GM19395 (cell line): ENCODE data around the gene BCL11B.
"Not testable (repeated sequence)": the region's sequence is repeated elsewhere in the genome, so short reads cannot be mapped to it uniquely, and the experiment has no call there.

Source experiments
- ATAC-seq: cut with Tn5 transposase; IDR thresholded peaks from one replicate; pipeline ENCODE4 v1.9.1; 2021; ENCODE audit warnings: mild to moderate bottlenecking, moderate library complexity; ENCODE audit not compliant: unreplicated experiment

Gene BCL11B

DNA sequence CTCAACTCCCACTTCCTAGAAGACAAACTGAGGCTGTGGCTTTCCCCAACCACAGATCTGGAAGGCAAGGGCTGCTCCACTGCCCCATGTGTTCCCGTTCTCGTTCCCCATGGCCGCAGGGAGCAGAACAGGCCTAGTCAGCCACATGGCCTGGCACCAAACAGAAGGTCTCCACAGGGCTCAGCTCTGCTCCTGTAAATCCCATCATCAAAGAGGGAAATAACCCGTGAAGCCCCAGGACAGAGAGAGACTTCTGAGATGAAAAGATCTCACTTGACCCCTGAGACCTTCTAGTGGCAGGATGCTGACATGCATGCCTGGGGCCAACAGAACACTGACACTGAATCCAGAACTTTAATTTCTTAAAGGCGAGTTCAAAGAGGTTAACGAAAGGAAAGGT is 68.9 kb downstream of the BCL11B start:
- no peak for ATAC-seq

DNA sequence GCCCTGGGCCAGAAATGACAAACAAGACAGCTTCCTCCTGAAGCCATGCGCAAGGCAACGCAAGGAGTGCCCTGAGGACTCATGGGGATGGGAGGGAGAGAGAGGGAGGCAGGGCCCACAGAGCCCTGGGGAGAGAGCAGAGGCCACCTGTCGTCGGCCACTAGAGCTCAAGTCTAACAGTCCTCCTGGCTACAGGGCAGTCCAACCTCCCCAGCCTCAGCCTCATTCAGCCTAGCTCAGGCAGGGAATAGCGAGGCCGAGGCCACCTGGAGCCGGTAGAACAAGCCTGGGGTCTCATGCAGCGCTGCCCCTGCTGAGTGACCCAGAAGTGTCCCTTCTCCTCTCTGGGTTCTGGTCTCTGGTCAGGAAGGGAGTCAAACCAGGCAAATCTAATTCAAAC is 69.5 kb downstream of the BCL11B start:
- ATAC-seq, result no peak

DNA sequence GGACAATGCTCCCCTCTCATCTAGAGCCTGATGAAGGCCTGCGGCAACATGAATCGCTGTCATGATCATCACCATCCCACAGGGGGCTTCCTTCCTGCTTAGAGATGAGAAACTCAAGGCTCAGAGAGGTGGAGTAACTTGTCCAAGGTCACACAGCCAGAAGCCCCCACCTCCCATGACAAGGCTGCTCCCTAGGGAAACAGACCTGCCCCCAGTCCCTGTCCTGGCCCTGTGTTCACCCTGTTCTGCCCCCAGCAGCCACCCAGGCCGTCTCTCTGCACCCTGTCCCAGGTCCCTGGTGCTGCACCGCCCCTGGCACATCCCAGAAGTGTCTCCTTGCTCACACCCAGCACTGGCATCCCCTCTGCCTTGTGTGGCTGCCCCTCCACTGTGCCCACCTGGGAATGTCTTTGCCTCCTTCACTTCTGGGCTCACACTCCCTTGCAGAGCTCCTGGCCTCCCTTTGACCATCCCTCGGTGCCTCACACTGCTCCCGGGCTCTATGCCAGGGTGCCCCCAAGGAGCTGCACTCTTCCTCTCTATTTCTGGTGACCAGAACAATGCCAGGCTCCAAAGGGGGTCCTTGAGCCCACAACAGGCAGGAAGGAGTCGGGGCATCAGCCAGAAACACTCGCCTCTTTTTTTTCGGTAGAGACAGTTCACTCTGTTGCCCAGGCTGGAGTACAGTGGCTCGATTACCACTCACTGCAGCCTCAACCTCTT is 70.5 kb downstream of the BCL11B start:
- ATAC-seq, result no peak

DNA sequence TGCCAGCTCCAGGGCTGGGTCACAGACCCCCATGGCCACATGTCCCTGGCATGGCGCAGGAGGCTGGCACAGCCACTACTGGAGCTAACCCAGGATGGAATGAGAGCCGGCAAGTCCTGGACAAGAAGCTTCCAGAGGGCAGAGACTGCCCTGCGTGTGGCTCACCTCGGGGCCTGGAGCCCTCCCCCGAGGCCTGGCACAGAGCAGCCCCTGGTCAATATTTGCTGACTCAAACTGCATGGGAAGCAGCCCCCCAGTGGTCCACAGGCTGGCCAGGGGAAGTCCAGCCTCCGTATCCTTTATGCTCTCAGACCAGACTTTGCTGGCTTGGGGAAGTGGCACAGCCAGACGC is 71.4 kb downstream of the BCL11B start:
- no peak for ATAC-seq

DNA sequence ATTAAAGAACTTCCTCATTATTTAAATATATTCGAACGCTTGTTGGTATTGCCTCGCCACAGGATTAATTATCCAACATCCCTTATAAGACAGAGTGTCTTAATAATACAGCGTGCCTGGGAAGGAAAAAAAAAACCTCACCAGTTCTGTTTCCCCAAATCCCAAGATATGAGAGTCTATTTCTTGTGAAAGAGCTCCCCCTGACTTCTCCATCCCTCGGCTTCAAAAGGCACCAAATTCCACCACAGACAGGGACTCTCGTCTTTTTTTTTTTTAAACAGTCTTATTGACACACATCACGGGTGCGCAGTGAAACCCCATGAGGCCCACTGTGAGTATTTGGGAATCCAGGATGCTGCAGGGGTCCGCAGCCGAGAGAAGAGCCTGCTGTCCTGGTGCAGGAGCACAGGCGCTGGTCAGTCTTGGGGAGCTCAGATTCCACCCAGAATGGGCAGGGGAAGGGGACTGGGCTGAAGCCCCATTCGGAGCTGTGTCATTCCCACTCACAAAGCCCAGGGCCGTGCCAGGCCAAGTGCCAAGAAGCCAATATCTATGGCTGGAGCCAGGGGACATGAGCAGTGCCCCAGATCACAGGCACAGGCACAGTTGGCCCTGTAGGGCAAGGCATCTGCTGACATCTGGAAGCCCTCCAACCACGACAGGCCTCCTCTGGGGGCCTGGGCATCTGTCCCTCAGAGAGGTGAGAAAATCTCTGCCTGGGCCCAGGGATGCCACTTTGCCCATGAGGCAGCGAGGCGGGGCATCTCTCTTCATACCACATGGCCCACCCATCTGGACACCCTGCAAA is 71.9 kb downstream of the BCL11B start:
- ATAC-seq, result no peak

DNA sequence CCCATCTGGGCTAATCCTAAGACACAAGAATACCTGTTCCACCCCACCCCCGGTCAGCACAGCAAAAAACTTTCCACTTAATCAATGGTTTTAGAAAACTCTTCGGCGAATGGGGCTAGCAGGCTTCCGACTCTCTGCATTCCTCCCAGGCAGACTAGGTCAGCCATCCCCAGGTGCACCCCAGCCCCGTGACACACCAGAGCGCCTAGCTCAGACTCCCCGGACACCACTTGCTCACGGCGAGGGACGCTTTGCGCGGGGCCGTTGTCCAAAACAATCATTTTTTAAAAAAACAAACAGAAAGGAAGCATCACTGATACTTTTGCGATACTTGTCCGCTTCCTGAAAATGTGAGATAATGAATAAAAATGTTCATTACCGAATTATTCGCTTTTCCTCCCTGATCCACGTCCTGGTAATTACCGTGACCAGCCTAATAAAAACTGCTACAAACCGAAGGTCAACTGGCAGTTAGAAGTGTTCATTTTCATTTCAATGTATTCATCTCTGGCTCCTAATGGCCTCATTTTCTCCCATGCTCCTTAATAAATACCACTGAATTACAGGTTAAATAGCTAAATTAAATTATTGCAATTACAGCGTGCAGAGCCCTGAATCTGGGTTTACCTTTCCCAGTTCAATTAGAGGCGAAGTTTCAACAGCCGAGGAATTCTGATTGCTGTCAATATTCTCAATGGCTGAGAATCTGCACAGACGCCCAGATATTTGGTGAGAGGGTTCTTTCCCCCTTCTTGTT is 73.1 kb downstream of the BCL11B start:
- no peak for ATAC-seq

DNA sequence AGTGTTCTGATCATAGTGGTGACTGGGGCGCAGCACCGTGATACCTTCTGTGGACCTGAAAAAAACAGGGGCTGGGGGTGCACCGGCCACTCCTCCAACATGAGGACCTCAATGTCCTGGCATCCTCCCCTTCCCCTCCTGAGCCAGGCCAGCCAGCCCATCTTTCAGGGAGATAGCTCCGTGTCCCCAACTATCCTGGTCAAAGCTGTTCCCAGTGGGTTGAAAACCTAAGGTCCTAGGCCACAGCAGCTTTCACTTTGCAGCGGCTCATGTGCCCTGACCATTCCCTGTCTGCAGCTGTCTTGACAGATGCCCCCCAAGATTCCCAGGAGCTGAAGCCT is 75.7 kb downstream of the BCL11B start:
- no peak for ATAC-seq

DNA sequence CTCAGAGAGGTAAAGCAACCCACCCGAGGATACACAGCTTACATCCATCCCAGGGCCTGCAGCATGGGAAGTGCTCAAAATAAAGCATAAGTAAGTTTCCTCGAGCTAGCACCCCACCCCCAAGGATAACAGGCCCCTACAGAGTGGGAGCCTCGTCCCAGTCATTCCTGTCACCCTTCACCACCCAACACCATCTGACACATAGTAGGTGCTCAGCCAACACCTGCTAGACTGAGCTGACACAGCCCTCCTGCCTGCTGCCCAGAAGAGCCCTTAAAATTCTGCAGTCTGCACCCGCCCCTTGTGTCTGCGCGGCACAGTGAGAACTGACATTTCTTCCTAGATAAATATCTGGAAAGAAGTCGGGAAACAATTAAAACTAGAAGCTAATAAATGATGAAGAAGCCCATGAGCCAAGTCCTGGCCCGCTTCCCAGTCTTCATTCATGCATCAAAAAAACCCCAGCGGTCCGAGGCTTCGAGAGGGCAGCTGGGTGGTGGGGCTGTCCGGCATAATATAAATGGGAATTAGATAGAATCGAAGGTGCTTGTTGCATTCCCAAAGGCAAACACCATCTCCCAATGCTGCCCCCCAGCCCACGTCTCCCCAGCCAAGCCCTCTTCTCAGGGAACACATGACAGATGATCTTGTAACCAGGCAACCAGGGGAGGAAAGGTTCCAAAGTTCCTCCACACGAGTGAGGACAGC is 76.2 kb downstream of the BCL11B start:
- ATAC-seq, result no peak

DNA sequence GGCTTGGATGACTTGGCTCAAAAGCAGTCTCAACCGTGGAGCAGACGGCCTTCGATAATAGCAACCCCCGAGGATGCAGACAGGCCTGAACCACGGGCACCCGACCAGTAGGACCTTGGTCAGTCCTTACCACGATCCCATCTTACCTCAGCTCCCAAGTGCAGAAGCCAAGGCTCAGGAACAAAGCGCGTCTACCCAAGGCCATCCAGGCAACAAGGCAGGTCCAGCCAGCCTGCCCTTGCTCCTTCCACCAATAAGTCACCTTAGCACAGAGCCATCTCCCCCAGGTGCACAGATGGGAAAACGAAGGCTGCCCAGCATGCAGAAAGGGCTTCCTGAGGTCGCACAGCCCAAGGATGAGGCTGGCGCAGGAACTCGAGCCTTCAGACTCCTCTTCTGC is 77.3 kb downstream of the BCL11B start:
- no peak for ATAC-seq

DNA sequence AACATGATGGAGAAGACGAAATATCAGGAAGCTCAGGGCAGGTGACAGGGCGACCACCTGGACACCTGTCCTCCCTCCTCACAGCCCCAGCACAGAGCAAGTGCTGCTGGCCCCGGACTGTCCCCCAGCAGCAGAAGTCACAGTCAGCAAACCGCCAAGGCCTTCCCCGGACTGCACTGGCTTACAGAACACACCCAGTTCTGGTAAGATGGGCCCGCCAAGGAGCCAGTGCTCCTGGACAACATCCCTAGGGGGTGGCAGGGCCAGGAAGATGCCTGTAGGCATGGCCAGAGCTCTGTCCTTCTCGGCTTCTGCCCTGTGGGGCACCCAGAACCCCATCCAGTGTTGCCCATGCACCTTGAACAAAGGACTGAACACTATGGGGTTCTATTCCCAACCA is 77.9 kb downstream of the BCL11B start:
- no peak for ATAC-seq

DNA sequence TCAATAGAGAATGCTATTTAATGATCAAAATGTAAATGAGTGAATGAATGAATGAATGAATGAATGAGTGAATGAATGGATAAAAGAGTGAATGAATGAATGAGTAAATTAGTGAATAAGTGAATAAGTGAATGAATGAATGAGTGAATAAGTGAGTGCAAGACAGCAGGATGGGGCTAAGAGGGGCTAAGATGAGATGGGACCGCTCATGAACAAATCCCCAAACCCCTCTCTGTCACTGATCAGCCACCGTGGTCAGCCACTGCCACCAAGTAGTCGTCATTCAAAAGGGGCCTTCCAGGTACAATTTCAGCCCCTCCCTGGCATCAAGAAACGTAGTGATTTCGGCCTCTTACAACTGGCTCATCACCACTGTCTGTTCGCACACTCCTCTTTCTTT is 79.2 kb downstream of the BCL11B start:
- no peak for ATAC-seq

DNA sequence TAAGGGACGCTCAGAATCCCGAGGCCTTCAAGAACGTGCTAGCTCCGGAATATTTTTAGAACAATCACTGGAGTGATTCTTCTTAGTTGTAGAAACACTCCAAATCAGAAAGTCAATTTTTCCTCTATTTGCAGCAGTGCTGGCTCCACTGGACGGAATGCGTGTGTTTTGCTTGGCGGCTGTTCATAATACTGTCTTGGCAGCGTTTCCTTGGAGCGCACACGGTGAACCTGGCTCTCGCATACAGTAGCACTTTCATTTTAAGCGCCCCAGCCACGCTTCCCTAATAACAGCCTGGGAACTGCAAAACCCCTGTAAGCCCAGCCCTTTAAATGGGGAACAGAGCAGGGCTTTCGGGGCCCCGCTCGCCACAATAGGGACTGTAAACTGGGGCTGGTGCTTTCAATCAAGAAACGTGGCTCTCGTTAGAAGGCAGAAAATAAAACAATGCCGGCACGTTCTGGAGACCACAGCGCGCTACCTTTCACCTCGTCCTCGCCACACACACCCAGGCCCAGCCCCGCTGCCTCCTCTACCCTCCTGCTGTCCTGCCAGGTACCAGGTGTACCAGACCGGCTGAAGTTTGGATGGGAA is 79.9 kb downstream of the BCL11B start:
- no peak for ATAC-seq

DNA sequence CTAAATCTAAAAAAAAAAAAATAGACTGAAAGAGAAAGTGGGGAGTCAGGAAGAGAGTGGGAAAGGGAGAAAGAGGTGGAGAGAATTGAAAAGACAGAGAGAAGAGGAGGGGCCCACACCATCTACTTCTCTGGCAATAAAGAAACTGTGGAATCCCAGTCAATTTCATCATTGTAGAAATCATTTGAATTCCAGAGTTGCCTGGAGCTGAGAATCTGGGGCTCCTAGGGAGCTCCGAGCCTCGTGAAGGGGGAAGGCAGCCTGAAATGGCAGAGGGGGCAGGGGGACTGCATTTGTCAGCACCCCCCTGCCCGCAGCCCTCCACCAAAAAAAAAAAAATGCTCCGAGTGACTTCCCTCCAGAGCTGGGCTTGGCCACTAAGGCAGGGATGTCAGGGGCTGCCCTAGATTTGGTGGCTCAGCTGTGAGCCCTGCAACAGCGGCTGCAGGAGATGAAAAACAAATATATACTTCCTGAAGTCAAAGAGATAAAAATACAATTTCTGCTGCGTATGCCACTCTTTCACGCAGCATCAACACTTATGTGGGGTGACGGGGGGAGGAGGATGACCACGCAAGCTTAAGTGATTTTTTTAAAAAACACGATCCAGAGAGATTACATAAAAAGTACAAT is 80.5 kb downstream of the BCL11B start:
- no peak for ATAC-seq

DNA sequence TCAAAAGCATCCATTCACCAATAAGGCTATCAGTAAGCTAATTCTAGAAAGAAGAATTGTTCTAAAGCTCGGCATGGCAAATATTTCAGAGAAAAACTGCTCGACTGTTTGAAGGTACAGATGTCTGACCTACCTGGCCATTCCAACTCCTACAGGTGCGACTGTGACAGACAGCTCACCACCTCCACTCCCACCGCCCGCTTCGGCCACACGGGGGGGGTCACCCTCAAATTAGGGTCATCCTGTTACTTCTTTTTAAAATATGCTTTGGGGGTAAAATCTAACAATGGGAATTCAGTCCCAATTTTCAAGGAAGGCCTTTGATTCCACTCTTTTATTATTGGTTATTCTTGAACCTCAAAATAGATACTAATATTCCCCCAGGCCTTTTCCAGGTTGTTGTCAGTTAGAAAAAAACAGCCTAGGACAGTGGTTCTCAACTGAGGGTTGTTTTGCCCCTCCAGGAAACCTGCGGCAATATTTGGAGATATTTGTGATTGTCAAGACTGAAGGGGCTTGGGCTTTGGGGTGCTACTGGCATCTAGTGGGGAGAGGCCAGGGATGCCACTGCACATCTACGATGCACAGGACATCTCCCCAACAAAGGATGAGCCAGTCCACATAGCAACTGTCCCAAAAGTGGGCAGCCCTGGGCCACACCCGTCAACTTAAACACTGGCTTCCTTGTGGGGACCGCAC is 81.2 kb downstream of the BCL11B start:
- no peak for ATAC-seq

DNA sequence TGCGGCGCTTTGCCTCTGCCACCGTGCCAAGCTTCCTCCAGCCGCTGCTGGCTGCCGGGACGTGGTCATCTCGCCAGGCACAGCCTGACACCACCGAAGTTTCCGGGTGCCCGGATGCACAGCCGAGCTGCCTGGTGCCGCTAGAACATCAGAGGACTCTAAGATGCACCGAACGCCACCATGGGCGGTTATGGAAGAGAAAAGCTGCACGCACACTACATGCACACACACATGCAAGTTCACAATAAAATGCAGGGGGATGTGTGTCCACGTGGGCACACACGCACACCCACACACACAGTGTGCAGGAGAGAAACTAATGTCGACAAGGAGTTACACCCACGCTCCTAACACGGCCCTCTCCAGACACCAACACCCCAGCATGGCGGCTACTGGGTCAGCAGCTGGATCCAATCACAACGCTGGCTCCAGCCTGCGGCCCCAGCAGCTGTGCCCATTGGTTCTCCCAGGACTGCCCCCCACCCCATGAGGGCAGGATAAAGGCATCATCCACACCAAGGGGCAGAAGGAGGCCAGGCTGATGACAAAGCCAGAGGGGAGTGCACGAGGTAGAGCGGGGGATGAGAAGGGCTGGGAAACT is 82.7 kb downstream of the BCL11B start:
- ATAC-seq, result no peak

DNA sequence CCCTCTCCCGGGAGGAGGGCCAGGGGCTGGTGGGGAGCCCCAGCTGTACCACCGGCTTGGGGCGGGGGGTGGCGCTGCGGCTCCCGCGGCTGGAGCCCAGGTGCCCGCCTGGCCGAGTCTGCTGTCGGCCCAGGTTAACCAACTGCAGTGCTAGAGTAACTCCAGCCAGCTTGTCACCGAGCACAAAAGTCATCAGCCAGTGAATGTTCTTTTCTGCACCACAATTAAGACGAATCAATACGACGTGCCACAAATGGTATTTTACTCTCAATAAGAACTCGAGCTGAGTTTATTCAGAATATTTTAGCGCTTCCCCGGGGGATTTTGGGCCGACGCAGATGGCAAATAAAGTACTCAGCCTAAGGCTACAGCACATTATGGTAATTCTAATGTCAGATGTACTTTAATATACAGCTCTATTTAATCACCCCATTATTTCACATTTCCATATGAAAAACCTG is 83.2 kb downstream of the BCL11B start:
- no peak for ATAC-seq

DNA sequence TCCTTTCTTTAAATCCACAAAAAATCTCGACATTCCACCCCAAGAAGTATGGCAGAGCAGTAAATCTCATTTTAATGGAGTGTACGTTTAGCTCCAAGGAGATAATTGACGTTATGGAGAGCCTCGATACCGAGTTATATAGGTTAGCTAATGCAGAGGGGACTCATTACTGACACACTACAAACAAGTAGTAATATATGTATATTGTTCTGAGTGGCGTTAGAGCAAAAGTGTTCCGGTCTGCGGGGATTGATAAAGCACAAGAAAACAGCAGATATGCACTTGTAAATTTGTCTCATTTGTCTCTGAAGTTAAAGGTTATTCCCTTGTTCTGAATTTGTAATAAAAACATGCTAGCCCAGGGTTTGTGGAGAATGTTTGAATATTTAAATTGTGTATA is 84.1 kb downstream of the BCL11B start:
- ATAC-seq, result no peak

DNA sequence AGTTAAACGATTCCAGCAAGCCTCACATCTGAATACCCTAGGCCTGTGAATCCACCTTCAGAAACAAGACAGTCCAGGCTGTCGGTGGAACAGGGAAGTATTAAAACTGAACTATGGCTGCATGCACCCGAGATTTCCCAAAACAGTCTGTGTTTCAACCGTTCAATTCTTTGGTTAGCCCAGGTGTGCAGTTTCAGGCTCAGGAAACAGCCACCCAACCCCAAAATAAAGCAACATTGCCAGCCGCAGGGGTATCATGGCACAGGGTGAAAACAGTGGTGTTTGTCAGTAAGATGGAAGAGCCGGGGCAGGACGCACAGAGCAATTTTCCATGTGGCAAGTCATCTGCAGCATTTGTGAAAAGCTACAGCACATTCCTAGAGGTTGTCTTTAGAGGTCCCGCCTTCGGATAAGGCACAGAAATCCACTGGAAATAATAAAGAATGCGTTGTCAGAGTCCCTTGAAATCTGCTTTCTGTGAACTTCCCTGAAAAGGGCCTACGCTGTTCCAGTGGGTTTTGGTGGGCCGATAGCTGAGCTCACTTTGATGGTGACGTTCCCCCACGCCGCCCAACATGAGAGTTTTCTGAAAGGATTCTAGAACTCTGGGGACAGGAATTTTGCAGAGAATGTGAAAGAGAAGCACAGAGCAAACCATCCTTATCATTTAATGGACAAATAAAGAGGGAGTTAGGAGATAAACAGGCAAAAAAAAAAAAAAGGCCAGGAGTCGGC is 84.9 kb downstream of the BCL11B start:
- no peak for ATAC-seq

DNA sequence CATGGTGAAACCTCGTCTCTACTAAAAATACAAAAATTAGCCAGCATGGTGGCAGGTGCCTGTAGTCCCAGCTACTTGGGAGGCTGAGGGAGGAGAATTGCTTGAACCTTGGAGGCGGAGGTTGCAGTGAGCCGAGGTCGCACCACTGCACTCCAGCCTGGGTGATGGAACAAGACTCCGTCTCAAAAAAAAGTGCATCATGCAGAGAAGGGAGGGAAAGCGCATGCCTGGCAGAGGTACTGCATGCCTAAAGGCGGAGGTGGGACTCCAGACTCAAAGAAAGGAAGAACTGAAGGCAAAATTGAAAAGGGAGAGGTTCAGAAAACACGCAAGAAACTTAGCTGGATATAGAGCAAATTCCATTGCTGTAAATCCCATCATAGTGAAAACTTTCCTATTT is 85.7 kb downstream of the BCL11B start:
- ATAC-seq, result not testable (repeated sequence)
